OCI-LY3 (cell line): ENCODE data around the gene NSFL1C.

Experiments
- CTCF ChIP-seq: fragments of 200-600, 300-600 bp; sonication (generic); IDR thresholded peaks from 2 replicates; pipeline ENCODE4 v1.5.1; 2014; ENCODE audit warnings: antibody characterized with exemption, low read length, low read depth
- EZH2phosphoT487 ChIP-seq: fragments of 200-600 bp; shearing (Covaris generic); IDR thresholded peaks from 2 replicates; pipeline ENCODE4 v1.6.1; 2018; ENCODE audit warnings: antibody characterized with exemption, mixed run types, low read depth

- no peak for TF ChIP-seq EZH2phosphoT487
- no peak for TF ChIP-seq CTCF
Observed at GRCh38 chr20:1513801-1514200, 47.2 kb upstream of the NSFL1C start.
